ENCODE measurements around the gene DNAH17. TPM values are rescaled to one million over a fixed set of nuclear protein-coding genes. Genes with fewer than 3 reads are reported as not detected.
A peak's percentile ranks its signal among the peaks of the same experiment; 100 is the strongest.

Gene DNAH17
- total and polyA plus RNA-seq, 2 donors (not counting 3 experiments of a cell fraction or from before 2014, with no cell fraction given): not detected

- TF ChIP-seq FOS (IDR thresholded peaks at IDR 0.05; ENCODE audit: borderline replicate concordance, insufficient read depth, low read length): peak; percentile 89
- TF ChIP-seq CTCF (IDR thresholded peaks at IDR 0.05; ENCODE audit: extremely low read depth in 1 of 2, insufficient read depth in 1 of 2, low read depth in 1 of 2, low read length in 2 of 2): no peak
- TF ChIP-seq POLR2AphosphoS5 (IDR thresholded peaks at IDR 0.05; ENCODE audit: insufficient read depth, low read depth, low read length): peak; percentile 75
- TF ChIP-seq MAX (IDR thresholded peaks at IDR 0.05; ENCODE audit: insufficient read depth, insufficient read length): peak; percentile 63
- no peak for TF ChIP-seq MYC (IDR thresholded peaks at IDR 0.05; ENCODE audit: low read depth, low read length)
- no peak for TF ChIP-seq EZH2 (IDR thresholded peaks at IDR 0.05; ENCODE audit: borderline replicate concordance, low read depth, low read length, severe bottlenecking)
- peak; percentile 46 for TF ChIP-seq POLR2A (IDR thresholded peaks at IDR 0.05; ENCODE audit: low read depth, low read length)
- TF ChIP-seq JUN (IDR thresholded peaks at IDR 0.05; ENCODE audit: borderline replicate concordance, insufficient read depth, insufficient read length, low read depth): peak; percentile 49
- TF ChIP-seq GATA2 (IDR thresholded peaks at IDR 0.05; ENCODE audit: insufficient read depth, insufficient read length, low read depth, low read length): peak; percentile 52
- intact Hi-C loops (cut with micrococcal nuclease): no loop called here
These were observed 193.3 kb downstream of the DNAH17 start for GRCh38 chr17:78383725-78384471.

More at GRCh38 chr17:78383725-78384471, 193.3 kb downstream of the DNAH17 start:
- dilution Hi-C loops (cut with MboI; ENCODE audit: extremely low pct_ligation_motif_present, low sequenced_read_pairs): no loop called here
- POLR2A ChIA-PET: interaction anchor here (1.3 kb wide), 1 partner anchor 24 kb away, joined by 3 read pairs; the partner anchor contains the start of gene SOCS3
- H4K20me1 ChIP-seq (replicated peaks; ENCODE audit: control insufficient read depth, extremely low read depth, insufficient read depth, low read length): no peaks in the 10 kb centered on the region
- peak; percentile 99 for DNase-seq (ENCODE audit: low read depth, low spot score)
- peak; percentile 81 for FAIRE-seq
- H3K36me3 ChIP-seq (ENCODE audit: control insufficient read depth in 2 of 2, extremely low read depth in 1 of 2, insufficient read depth in 2 of 2, low read length in 2 of 2): no peaks in the 10 kb centered on the region
- CTCF ChIA-PET: interaction anchor here (0.9 to 2.5 kb wide), 7 partner anchors 20 to 53 kb away, joined by 3 to 14 read pairs (median 6); partner anchors contain the start of gene SOCS3
- H3K4me3 ChIP-seq (replicated peaks in 1 of 3; ENCODE audit: insufficient read depth in 1 of 3, low read depth in 1 of 3, low read length in 3 of 3): peak overlapping the region in 1 of 3 experiments; percentile 6
- H3K79me2 ChIP-seq (ENCODE audit: control insufficient read depth, insufficient read depth, low read length): peaks cover 80% of the 10 kb centered on the region
- H3K4me1 ChIP-seq (ENCODE audit: control insufficient read depth, extremely low read depth, insufficient read depth, low read length): peaks cover 80% of the 10 kb centered on the region
- no peak overlapping the region for H2AFZ ChIP-seq (ENCODE audit: low read depth, low read length)
- H3K4me2 ChIP-seq (ENCODE audit: insufficient read depth, low read length): peak overlapping the region; percentile 71
- TSS peak; percentile 32 for BruUV-seq (replicated peaks)
- peak overlapping the region; percentile 94 for H3K27ac ChIP-seq (ENCODE audit: insufficient read depth, low read depth, low read length)
- no peaks in the 10 kb centered on the region for H3K9me1 ChIP-seq (replicated peaks; ENCODE audit: control insufficient read depth, extremely low read depth, insufficient read depth, low read length)
- H3K9ac ChIP-seq (replicated peaks; ENCODE audit: extremely low read depth, insufficient read depth, low read length): peak overlapping the region; percentile 64
- no peaks in the 10 kb centered on the region for H3K27me3 ChIP-seq (ENCODE audit: control insufficient read depth in 2 of 2, insufficient read depth in 2 of 2, low read length in 2 of 2)
- no peaks in the 10 kb centered on the region for H3K9me3 ChIP-seq (replicated peaks; ENCODE audit: control insufficient read depth, insufficient read depth, low read length)

All from endothelial cell of umbilical vein (primary cell).